Activated naive CD8-positive, alpha-beta T cell (primary cell): ENCODE measurements around the gene ANKRD10.

Experiments
- H3K27ac Mint-ChIP-seq: one replicate; pipeline ENCODE4 v1.8.0; 2021; ENCODE audit warnings: mixed read lengths
- H3K27me3 Mint-ChIP-seq: one replicate; pipeline ENCODE4 v1.8.0; 2021; ENCODE audit warnings: mixed read lengths
- H3K36me3 Mint-ChIP-seq: one replicate; pipeline ENCODE4 v1.8.0; 2021; ENCODE audit warnings: mixed read lengths
- H3K4me1 Mint-ChIP-seq: one replicate; pipeline ENCODE4 v1.8.0; 2021; ENCODE audit warnings: low read depth, mixed read lengths
- H3K4me3 Mint-ChIP-seq: one replicate; pipeline ENCODE4 v1.8.0; 2021; ENCODE audit warnings: mild to moderate bottlenecking, mixed read lengths
- H3K9me3 Mint-ChIP-seq: one replicate; pipeline ENCODE4 v1.8.0; 2021; ENCODE audit warnings: low read depth, mixed read lengths

ANKRD10 gene

DNA sequence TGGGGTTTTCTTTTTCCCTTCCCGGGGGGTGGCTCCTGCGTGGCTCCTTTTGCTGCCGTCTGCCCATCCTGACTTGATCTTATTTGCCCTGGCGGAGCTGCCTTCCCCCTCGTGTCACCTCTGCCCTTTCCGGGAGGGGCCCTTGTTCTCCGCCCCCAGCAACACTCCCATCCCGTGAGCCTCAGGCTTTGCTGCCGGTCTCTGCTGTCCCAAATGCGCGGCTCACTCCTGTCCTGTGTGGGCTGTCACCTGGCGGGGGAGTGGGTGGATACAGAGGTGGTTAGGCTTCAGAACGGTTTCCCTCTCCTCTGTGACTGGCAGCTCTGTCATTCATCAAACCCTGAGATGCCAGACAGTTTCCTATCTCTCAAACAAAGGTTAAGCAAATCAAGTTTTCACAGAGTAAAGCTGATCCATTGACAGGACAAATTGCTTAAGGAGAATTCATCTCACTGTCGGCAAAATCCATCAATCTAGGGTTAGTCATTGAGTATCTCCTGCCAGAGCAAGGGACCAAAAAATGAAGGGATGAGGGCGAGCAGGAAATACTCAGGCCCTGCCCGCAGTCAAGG is 84.0 kb downstream of the ANKRD10 start:
- Mint-ChIP-seq H3K27me3 (no peaks in the 10 kb centered on the region), H3K4me3 (no peak overlapping the region), H3K4me1 (no peaks in the 10 kb centered on the region), H3K9me3 (no peaks in the 10 kb centered on the region), H3K27ac (no peak overlapping the region), H3K36me3 (no peaks in the 10 kb centered on the region)

- no peak overlapping the region for H3K4me3 Mint-ChIP-seq
- no peaks in the 10 kb centered on the region for H3K4me1 Mint-ChIP-seq
- H3K27ac Mint-ChIP-seq = no peak overlapping the region
- no peaks in the 10 kb centered on the region for H3K36me3 Mint-ChIP-seq
- no peaks in the 10 kb centered on the region for H3K27me3 Mint-ChIP-seq
- H3K9me3 Mint-ChIP-seq = no peaks in the 10 kb centered on the region
Measured at GRCh38 chr13:110830331-110830730, 84.5 kb downstream of the ANKRD10 start.

DNA sequence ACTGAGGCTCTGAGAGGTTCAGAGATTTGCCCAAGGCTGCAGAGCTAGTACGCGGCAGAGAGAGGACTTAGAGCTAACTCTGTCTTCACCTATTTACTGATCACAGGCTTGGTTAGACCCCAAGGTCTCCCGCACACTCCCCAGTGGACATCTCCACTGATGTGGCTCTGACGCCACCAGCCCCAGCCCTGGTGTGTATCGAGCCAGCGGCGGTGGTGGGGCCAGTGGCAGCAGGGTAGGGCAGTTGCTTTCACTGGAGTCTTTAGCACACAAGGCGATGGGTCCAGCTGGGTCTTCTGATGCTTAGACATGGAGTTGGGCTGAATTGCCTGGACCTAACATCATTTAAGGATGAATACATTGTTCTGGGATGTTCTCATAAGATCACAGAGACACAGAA is 85.4 kb downstream of the ANKRD10 start:
- Mint-ChIP-seq H3K9me3 (no peaks in the 10 kb centered on the region), H3K27ac (no peak overlapping the region), H3K27me3 (no peaks in the 10 kb centered on the region), H3K4me1 (peaks cover 1% of the 10 kb centered on the region), H3K36me3 (peaks cover under 1% of the 10 kb centered on the region), H3K4me3 (no peak overlapping the region)

GRCh38 chr13:110828705-110829104 is 86.2 kb downstream of the ANKRD10 start:
- Mint-ChIP-seq H3K9me3 (no peaks in the 10 kb centered on the region), H3K36me3 (peaks cover 3% of the 10 kb centered on the region), H3K27me3 (no peaks in the 10 kb centered on the region), H3K27ac (no peak overlapping the region), H3K4me1 (peaks cover 4% of the 10 kb centered on the region), H3K4me3 (no peak overlapping the region)
